Fibroblast of gingiva (primary cell): ENCODE results near the gene FBXL13.
"Not testable (repeated sequence)": the region's sequence is repeated elsewhere in the genome, so short reads cannot be mapped to it uniquely, and the experiment has no call there.

ENCODE experiments used
- DNase-seq: peaks from one replicate; pipeline ENCODE4 v3.0.0-alpha.2; 2011; ENCODE audit warnings: low read depth

The FBXL13 gene

GRCh38 chr7:102859084-102859798, 215.4 kb downstream of the FBXL13 start:
- peak; percentile 28 for DNase-seq

GRCh38 chr7:102856036-102856435, 218.6 kb downstream of the FBXL13 start:
- DNase-seq: peak; percentile 53

GRCh38 chr7:102849538-102849937, 225.1 kb downstream of the FBXL13 start:
- DNase-seq: no peak

GRCh38 chr7:102849079-102849478, 225.5 kb downstream of the FBXL13 start:
- peak; percentile 86 for DNase-seq

DNA sequence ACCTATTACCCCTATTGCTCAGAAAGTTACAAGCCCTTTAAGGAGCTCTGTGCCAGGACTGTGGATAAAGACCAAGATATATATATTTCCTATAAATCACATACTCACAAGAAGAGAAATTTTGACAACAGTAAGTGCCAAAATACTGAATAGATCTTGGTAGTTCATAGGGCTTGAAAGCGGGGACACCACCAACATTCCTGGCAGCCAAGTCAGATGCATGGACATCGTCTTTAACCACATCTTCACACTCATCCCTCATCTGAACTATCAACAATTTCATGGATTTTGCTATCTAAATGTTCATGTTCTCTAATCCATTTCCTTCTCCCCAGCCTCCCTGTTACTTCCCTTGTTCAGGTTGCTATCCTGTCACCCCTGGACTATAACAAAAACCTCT, 229.2 kb downstream of the FBXL13 start:
- DNase-seq: no peak

DNA sequence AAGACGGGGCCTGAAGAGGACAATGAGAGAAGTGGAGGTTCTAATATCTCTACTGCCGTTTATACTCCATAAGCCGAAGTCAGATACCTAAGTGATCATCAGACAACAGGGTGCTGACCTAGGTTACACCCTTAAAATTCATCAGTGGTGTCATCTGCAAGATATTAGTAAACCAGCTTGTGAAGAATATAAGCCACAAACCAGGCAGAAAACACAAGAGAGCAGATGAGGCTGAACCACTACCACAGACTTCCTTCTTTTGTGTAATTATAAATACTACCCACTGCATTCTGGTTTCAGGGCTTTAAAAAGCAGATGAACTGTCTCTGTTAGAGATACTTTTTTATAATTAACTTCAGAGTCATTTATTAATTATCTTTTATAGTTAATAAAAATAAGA, 230.7 kb downstream of the FBXL13 start:
- DNase-seq: no peak

GRCh38 chr7:102842284-102842683, 232.3 kb downstream of the FBXL13 start:
- DNase-seq: no peak

- no peak for DNase-seq
Observed at GRCh38 chr7:102841290-102841689, 233.3 kb downstream of the FBXL13 start.

DNA sequence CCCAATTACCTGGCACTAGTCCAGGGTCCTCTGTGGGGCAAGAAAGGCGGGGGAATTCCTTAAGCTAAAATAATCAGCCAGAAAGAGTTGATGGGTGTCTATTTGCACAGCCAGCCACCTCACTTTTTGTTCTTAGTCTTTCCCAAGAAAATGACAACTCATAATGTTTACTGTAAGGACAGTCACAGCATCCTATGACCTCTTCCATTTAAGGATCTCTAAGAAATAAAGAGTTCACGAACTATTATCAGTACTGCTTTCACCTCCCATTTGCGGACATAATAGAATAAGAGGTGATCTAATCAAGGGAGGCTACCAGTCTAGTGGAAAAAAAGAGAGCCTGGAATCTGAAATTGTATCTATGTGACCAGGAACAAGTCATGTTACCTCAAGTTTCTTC, 234.2 kb downstream of the FBXL13 start:
- no peak for DNase-seq

GRCh38 chr7:102838572-102839101, 236.0 kb downstream of the FBXL13 start:
- DNase-seq: not testable (repeated sequence)

- DNase-seq: no peak
Observed at GRCh38 chr7:102837802-102838201, 236.8 kb downstream of the FBXL13 start.

GRCh38 chr7:102836977-102837376, 237.6 kb downstream of the FBXL13 start:
- no peak for DNase-seq

DNA sequence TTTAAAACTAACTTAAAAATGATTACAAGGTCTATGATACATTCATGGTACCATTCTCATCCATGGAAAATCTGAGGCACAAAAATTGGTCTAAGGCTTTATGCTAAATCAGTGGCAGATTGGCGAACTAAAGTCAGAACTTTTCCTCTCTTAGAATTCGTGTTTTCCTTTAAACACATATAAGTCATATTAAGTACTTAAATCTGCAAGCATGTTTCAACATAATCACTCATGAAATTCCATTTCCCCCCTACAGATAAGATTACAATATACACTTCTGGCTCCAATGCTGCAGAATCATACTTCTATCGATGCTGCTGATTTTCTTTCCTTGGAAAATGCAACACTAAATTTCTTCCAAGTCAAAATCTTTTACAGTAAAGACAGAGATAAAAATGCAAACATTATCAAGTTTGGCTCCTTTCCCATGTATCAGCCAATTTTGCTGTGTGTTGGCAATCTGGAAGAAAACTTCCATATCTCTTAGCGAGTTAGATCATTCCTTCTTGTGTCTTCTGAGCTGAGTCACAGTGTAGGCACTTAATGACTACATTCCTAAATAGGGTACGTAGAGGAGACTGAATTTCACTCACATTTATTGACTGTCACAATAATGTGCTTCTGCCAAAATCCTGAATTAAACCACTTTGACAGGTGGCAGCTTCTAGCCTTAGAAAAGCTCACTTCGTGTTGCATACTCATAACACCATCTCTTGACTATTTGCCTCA, 238.2 kb downstream of the FBXL13 start:
- DNase-seq: peak; percentile 64

DNA sequence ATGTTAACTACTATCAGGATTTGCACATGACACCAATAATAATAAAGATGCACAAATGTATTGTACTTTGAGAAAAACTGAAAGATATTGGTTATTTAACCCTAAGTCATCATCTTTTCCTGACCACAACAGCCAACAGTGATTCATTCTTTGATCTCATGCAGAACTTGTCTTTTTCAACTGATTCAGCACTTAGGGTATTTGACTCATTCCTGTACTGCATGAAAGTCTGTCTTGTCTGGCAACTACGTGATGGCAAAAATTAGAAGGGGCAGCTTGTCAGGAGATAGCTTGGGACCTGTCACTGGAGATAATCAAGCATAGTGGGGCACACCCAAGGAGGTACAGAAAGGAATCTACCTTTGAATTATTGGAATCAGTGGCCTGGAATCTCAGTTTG, 239.6 kb downstream of the FBXL13 start:
- peak; percentile 51 for DNase-seq

GRCh38 chr7:102834466-102834865, 240.1 kb downstream of the FBXL13 start:
- DNase-seq: no peak

DNA sequence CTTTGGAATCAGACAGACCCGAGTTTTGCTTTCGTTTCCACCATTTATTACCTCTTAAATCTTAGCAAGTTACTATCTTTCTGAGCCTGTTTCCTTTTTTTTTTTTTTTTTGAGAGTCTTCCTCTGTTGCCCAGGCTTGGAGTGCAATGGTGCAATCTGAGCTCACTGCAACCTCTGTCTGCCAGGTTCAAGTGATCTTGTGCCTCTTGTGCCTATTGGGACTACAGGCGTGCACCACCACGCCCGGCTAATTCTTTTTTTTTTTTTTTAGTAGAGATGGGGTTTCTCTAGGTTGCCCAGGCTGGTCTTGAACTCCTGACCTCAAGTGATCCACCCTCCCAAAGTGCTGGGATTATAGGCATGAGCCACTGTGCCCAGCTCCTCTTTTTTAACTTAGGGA, 241.3 kb downstream of the FBXL13 start:
- DNase-seq: no peak

DNA sequence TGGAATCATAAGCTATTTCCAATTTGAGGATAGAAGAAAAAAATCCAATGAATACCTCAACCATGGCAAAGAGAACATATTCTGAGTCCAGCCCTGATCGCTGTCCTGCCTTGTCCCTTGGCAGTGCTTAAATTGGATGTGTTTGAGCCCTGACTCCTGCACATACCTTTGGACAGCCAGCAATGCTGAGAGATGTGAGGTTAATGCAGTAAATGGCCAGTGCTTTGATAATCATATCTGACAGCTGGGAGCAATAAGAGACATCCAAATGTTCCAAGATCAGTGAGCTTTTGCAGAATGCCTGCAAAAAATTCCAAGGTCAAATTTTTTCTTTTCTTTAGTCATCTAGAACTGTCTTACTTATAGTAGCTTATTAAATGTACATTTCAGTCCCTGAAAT, 241.9 kb downstream of the FBXL13 start:
- DNase-seq: no peak

- DNase-seq: peak; percentile 87
Observed at GRCh38 chr7:102830197-102830596, 244.4 kb downstream of the FBXL13 start.

GRCh38 chr7:102829075-102829474, 245.5 kb downstream of the FBXL13 start:
- DNase-seq: no peak

GRCh38 chr7:102828286-102828685, 246.3 kb downstream of the FBXL13 start:
- peak; percentile 65 for DNase-seq

DNA sequence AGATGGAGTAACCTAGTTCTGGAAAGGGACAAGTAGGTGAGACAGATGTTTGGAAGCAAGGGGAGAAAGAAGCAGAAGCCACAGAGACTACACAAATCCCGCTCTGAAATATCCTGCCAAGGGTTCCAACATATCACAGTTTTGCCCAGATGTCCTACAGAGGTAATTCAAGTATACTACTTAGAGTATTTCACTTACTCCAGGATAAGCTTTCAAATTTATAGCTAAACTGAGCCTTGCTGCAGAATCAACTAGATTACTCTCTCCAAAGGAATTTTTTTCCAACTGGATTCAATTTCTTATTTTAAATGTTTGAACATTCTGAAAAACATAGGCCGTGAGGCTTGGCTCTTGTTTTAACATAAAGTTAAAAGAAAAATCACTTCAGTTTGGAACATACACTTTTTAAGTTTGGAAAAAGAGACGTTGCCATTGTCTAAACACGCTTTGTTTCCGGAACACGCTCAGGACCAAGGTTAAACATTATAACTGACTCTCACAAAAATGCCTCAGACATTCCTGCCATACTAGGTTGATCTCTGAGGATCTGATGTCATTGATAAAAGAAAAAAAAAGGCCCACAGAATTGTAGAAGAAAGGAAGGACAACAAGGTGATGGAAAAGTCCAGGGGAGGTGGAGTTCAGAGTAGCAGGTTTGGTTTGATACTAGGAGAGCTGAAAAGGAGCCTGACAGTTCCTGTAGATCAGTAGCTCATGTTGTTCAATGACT, 251.0 kb downstream of the FBXL13 start:
- DNase-seq: no peak

DNA sequence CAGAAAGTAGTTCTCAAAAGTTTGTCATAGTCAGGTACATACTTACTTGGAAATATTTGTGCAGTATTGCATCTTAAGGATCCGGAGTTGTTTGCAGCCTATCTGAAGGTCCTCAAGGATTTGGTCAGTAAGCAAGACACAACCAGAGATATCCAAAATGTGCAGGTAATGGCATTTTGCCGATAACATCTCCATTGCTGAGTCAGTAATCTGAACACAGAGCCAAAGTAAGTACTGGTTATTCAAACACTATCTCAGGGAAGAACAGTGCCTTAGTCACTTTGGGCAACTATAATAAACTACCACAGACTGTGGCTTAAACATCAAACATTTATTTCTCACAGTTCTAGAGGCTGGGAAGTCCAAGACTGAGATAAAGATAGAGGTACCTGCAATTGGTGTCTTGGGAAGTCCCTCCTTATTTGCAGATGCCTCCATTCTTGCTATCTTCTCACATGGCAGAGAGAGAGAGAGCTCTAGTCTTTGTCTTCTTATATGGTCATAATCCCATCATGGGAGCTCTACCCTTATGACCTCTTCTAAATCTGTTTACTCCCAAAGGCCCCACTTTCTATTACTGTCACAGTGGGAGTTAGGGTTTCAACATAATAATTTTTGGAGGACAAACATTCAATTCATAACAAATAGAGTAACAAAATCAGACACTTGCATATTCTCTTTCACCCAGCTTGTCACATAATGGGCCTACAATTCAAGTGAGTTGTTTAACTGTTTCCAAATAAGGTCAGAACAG, 252.4 kb downstream of the FBXL13 start:
- DNase-seq: no peak
